Measurements from ENCODE around the gene PRICKLE2.

PRICKLE2 gene

DNA sequence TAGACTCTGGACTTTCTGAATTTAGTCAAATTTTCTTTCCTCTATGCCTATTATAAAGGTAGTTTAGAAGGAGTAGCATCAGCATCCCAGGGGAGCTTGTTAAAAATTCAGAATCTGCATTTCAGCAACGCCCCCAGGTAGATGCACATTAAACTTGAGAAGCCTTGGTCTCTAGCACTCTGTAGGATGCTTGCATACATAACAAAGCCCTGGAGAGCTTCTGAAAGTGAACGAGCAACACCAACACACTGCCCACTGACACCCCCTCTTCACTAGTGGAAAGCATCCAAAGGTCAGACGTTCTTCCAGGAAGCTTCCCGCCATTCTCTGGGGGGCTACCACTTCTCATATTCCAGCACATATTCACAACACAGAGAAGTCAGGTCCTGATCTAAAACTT, 6.5 kb downstream of the PRICKLE2 start:
- no peak for DNase-seq (ENCODE audit: low read depth in 2 of 2)

DNA sequence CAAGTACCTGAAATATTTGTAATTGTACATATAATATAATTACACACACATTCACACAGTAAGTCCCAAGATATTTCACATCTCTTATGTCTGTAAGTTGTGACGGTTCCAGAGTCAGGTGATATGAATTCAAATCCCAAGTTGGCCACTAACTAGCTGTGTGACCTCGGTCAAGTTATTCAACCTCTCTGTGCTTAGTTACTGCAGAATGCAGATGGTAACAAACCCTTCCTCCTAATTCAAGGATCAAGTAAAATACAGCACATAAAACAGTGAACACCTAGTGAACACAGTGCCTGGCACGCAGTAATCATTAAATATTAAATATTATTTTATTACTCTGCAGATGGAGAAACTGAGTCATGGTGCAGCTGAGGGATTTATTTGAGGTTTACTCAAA, 6.9 kb downstream of the PRICKLE2 start:
- no peak for DNase-seq (ENCODE audit: low read depth in 2 of 2)

DNA sequence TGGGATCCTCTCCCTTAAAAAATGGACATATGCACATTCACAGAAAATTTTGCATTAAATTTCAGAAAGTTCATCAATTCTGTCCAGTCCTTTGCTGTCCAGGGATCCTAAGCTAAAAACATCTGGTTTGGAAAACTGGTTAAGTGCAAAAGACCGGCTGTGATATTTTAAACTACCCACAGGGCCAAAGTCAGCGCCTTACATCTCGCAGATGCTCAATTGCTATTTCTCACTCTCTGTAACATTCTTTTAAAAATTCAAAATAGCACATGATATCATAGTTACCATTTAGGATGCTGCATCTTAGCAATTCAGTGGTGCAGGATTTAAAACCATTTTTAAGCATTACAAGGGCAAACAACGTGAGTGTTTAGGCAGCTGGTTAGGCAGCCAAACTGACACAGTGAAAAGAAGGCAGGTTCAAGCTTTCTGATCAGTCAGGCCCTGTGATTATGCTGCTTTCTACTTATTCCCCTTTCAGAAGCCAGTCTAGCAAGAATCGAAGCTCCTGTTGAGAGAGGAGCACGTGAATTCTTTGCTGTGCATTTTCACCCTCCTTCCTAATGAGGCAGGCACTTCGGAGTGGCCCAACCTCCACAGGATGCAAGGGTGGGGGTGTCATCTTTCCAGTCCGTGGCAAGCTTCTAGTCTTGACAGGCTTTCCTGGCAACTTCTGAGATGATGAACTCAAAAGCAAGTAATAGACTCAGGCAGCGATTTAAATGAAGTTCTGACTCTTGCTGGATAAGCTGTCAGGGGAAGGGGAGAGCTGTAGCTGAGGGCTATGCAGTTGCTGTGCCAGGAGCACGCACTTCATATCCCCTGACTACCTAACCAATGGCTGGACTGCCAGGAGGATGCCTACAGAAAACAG, 8.8 kb downstream of the PRICKLE2 start:
- DNase-seq (ENCODE audit: low read depth in 2 of 2): no peak

DNA sequence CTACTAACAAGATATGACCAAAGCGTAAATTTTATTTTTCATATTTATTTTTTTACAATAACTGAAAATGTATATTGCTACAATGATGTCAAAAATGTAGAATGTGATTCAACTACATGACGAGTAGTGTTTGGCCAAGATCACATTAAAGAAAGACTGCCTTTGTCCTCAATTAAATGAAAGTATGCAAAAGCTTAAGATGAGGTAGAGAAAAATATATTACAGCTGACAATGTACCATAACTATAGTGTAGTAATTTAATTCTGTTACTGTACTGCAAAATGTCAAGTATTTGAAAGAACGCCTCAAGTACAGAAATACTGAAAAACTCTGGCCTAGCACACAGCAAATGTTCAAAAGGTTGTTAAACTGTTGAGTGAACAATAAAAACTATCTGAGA, 9.7 kb downstream of the PRICKLE2 start:
- DNase-seq (ENCODE audit: low read depth in 2 of 2): no peak

DNA sequence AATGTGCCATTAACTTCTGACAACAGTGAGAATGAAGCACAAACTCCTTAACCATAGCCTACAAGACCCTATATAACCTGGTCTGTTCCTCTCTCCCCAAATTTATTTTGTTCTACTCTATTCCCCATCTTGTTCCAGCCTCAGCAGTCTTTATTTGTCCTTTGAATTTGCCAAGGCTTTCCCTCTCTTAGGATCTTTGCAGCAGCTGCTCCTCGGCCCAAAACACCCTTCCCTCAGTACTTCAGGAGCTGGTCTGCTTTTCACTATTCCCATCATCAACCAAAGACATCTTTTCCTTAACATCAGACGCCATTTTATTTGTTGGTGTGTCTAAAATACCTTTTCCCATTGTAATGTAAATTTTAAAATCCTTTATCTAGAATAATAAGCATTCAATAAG, 10.2 kb downstream of the PRICKLE2 start:
- no peak for DNase-seq (ENCODE audit: low read depth in 2 of 2)

DNA sequence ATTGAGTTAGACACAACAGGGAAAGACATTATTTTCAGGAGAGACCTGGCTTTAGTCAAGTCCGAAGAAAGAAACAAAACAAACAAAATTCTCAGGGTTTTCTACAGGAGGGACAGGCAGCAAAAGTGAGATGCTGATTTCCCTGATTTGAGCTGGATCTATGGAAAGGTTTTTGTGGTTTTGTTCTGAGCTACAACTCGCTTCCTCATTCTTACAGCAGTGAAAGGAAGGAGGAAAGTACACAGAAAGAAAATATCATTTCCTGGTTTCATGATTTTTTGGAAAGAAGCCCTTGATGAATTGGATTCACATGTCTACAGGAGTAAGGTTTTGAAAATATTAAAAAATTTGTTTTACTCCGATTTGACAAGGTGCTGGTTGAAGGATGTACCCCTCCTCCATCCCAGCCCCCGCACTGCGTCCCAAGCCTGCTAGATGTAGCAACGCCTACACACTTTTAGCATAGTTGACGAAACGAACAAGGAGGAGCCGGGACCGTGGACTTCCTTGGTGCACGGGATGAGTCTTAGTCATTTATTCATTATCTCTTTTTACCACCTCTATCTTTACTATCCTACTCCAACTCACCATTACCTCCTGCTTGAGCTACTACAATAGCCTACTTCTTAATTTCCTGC, 10.8 kb downstream of the PRICKLE2 start:
- no peak for DNase-seq (ENCODE audit: low read depth in 2 of 2)

DNA sequence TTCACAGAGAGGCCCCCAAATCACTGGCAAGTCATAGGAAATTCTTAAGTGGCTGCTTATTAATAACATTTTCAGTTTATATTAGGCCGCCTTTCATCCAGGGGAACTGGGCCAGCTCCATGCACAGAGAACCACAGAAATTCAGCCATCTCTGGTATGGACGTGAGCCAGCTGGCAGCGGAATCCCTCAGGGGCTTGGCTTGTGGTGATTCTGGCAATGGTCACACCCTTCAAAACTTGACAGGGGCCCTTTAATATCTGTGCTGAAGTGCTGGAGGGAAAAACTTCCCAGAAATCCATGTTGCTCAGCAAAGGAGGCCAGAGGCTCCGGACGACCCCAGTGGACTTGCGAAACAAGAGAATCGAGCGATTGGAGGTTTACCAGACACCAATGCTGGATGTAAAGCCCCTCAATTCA, 11.3 kb downstream of the PRICKLE2 start:
- DNase-seq (ENCODE audit: low read depth in 2 of 2): no peak

DNA sequence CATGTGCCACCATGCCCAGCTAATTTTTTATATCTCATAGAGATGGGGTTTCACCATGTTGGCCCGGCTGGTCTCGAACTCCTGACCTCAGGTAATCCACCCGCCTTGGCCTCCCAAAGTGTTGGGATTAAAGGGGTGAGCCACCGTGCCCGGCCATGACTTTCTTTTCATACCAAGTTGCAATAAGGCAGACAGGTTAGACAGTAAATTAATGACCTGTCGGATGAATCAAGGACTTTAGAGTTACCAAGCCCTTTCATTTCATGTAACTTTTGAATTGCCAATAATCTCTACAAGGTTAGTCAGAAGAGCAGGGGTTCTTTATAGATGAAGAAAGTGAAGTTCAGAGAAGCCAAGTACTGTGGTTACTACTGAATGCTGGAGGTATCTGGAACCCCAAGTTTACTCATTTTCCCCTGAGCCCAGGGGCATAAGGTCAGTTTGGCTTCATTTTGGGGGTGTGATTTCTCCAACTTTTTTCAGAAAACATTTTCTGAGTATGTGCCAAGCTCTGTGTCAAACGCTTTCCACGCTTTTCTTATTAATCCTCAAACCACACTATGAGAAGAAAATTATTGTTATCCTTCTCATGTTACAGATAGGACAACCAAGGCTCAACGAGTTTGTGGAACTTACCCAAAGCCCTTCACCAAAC, 11.9 kb downstream of the PRICKLE2 start:
- no peak for DNase-seq (ENCODE audit: low read depth in 2 of 2)

DNA sequence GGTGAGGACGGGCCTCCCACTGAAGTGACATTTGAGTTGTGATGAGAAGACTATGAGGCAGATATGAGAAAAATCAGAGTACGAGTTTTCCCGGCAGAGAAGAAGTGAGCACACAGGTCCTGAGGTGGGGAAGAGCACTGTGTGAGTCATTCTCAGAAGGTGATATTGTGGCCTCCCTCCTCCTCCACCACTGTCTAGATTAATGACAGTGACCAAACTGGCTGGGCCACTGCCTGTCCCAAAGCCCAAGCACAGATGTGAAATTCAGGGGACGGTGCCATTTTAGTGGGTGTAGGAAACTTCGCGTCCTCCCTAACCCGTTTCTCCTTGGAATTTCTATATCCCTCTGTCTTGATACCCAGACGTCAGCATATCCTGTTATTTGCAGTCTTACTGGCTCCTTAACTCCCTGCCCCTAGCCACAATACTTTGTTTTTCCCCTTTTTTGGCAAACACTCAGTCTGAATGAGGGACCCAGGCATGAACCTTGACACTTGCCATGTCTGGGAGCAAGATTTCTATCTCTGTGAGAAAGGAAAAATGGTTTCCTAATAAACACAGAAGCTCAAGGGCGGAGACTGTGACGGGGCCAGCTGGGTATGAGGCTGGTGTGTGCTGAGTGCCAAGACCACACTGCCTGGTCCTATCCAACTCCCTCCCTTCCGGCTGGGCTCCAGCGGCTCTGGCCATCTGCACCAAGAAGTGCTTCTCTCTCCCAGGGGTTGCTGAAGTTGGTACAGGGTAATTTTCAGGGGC, 15.2 kb downstream of the PRICKLE2 start:
- no peak for DNase-seq (ENCODE audit: low read depth in 2 of 2)

DNA sequence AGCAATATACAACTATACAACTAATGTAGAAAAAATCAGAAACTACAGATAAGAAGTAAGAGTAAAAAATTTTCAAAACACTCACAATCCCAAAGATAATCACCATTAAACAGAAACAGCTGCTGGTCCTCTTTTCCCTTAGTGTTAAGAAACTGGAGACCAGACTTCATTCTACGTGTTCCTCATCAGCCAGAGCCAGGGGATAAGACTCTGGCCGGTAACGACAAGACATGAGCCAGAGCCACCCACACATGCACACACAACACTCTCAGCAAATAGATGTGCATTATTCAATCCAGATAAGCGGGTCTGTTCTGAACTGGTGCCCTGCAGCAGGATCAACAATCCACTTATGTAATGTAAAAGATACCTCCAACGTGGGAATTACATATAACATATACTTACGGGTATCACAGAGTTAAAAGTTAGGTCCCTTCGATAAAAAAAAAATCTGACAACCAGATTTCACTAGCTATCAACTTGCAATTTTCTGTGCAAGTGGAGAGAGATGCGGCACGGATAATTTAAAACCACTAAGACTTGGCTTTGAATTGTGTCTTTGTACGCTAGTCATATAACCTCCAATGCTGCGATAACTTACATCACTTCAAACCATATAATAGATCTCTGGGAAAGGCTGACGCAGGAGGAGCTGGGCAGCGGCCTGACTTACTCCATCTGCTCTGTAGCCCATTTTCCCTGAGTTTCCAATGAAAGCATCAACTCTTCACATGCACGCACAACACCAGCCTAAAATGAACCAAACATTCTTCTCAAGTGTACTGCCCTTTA, 17.8 kb downstream of the PRICKLE2 start:
- no peak for DNase-seq (ENCODE audit: low read depth in 2 of 2)

DNA sequence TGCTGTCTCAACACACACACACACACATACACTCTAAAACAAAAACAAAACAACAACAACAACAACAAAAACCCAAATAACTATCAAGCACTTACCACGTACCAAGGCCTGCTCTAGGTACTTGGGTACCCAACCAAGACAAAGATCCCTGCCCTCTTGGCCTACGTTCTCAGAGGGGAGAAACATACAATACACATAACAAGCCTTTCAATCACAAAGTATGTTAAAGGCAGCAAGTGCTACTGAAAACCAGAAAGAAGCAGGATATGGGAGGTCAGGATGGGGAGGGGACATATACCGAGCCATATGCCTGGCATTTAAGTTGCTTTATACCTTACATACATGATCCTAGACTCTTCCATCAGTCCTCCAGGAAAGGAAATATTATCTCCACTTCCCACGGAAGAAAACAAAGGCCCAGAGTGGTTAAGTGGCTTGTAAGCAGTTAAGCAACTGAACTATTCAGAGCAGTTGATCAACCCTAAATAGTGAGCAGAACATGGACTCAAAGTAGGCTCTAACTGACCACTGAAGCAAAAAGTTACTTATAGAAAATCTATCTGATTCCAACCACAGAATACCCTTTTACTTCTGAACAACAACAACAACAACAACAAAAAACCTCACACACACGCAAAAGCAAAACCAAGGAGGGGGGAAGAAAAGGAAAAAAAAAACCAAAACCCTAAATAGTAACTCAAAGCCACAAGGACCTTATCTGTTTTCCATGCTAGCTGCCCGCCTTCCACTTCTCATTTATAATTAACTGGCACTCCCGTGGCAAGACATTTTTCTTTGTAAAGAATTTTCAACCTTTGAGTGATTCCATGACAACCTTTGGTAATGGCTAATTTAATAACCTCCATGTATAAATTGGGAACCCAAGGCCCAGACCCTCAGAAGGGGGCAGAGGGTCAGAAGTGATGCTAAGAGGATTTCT, 21.0 kb downstream of the PRICKLE2 start:
- DNase-seq (ENCODE audit: low read depth in 2 of 2): no peak

DNA sequence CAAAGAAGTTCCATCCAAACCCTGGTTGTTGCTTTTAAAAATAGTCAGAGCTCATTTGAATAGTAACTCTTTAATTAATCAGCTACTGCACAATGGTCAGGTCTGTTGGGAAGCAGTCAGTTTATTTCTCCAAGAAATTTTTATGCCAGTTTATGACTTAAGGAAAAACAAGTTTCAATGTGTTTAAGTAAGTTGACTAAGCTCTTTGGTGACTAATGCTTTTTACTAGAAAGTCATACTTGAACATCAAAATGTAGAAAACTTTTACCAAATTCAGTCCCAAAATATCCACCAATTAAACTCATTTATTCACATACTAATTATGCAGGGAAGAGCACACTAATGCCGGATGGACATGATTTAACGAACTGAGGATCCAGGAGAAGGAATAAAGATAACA, 22.1 kb downstream of the PRICKLE2 start:
- DNase-seq (ENCODE audit: low read depth in 2 of 2): no peak

DNA sequence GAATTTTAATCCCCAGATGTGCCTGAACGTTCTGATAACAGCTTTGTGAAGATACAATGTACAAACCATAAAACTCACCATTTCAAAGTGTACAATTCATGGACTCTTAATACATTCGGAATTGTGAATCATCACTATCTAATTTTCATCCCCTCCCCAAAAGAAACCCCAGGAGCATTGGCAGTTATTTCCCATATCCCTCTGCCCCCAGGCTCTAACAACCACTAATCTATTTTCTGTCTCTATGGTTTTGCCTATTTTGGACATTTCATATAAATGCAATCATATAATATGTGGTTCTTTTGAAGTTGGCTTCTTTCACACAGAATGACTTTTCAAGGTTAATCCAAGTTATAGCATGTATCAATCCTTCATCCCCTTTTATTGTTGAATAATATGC, 25.3 kb downstream of the PRICKLE2 start:
- DNase-seq (ENCODE audit: low read depth in 2 of 2): no peak

DNA sequence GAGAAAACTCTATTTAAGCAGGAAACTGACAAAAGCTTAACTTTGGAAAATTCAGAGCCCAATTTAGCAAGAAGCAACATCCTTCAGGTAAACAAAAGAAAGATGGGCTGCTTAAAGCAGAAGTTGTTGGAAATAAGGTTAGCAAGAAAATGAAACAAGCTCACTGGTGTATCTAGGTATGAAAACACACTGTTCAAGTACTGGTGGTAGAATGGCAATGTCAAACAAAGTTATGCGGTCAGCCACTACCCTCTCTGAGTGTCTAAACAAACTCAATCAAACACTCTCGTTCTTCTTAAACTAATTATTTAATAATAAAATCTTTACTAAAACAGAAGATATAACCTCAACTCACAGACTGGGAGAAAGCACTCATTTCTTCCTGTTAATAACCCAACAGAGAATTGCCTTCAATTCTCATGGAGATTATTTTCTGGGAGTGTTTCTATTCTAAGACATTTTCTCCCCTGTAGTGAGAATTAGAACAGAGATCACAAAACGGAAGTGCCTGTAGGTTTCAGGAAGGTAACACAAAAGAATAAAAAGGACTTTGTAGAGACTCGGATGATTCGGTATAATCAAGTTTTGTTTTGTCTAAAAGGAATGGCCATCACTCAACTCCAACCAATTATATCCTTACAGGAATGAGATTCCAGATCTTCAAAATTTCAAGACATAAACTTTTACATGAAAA, 28.9 kb downstream of the PRICKLE2 start:
- DNase-seq (ENCODE audit: low read depth in 2 of 2): no peak

DNA sequence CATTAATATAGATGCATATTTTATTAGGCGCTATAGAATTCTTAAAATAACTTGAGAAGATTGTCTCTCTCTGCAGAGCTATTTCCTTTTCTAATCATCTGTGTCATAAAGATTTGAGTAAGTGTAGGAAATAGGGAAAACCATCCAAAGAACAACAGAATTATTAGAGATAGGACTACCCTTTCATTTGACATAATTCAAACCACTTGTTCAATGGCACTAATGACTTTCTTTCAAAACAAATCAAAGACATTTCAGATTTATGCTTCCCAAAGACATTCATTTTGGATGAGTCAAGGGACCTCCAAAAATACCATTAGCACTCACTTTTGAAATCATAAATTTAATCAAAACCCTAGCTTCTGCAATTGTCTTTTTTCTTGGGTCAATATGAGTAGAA, 29.5 kb downstream of the PRICKLE2 start:
- DNase-seq (ENCODE audit: low read depth in 2 of 2): no peak

DNA sequence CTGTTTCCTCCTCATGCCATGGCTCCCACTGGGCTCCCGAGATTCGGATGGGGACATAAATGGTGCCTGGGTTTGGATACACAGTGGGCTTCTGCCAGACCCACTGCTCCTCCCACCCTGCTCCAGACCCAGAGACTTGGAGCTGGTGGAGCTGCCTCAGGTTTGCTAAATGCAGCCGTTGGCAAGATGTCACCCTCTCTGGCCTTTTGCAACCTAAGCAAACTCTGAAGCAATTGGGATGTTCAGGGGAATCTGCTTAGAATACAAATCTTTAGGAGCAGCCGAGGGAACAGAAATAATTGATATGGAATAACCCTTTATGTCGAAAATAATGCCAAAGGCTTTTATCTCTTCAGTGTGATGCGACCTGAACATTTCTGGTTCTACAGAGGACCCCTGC, 33.4 kb downstream of the PRICKLE2 start:
- no peak for DNase-seq (ENCODE audit: low read depth in 2 of 2)

DNA sequence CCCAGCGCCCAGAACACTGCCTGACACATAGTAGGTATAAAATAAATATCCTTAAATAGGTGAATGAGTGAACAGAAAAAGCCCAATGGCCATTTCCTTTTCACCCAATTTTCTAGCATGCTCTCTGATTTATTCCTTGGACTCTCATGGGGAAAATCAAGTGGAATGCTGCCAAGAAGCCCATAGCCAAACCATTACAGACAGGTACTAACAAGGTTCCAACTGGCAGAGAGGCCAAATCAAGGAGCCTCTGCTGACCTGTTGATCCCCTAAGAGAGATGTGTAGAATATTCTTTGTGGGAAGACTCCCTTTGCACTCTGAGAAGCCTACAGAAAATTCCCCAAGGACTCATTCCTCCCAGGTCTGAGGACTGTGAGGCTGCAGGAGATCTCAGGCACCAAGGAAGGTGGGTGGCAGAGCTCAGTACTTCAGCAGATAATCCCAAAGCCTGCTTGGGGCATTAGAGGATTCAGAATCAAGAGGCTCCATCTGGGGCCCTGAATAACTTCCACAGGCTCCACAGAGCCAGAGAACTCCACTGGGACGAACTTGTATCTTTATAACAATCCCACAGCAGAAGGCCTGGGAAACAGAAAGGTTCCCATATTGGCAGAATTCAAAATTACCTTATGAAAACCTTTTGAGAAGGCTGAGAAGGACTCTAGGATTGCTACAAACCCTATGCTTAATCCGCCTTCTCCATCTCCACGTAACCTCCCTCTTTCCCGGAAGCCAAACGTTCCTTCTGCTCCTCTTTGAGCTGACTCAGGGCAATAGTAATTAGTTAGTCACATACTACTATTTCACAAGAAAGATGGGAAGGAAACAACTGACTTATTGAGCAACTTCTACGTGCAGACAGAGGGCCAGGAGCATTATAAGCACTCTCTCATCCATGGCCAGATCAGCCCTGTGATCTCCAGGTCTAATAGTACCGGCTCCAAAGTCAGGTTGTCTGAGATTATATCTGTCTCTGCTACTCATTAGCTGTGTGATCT, 34.5 kb downstream of the PRICKLE2 start:
- DNase-seq (ENCODE audit: low read depth in 2 of 2): no peak

DNA sequence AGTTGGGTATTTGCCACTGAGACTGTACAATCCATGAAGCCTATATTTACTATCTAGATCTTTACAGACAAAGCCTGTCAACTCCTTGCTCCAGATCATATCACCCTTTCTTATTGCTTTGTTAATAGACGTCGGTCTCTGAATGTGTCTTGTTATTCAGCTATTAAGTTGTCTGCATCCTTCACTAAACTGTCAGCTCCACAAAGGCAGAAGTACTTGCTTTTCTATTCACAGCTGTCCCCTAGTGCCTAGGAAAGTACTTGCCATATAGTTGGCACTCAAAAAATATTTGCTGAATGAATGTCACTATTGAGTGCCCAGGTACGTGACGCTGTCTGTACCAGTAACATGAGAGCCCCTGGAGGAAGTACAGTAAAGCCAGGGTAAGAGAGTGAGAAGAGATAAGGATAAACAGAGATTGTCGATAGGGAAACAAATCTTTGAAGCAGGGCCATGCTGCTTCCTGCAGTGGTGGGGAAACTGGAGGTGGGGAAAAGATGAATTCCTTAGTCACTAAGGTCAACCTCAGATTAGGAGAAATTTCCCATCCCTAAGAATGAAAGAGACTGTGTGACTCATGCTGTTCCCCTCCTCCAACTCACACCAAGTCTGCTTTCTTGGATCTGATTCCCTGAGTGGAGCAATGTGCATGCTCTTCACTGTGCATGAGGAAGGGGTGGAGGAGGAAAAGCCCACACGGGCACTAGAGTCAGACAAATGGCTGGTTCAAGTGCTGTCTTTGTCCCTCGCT, 36.3 kb downstream of the PRICKLE2 start:
- no peak for DNase-seq (ENCODE audit: low read depth in 2 of 2)
